Stimulated activated naive CD4-positive, alpha-beta T cell (primary cell): Measurements from ENCODE around the gene LDLRAD4.
A peak's percentile ranks its signal among the peaks of the same experiment; 100 is the strongest.

Experiments
- DNase-seq, 6 experiments: peaks; one replicate each; lab custom pipeline; 2025; lab: John Stamatoyannopoulos, UW

The LDLRAD4 gene

DNA sequence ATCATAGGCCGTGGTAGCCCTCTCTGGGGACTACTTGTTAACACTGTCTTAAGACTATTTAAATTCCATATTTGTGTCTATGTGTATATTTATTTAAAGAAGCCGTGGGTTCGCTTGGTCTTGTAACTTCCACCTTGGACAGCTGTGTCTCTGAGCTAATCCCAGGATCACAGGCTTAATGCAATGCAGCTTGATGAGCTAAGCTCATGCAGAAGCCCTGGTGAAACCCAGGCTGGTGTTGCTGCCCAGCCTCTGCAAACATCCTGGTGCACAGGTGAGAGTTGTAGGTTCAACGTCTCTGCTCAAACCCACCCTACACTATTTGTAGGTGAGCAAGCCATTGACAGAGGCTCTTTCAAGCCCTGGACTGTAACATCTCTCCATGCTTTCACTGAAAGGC, 296.0 kb downstream of the LDLRAD4 start:
- DNase-seq, result no peak

DNA sequence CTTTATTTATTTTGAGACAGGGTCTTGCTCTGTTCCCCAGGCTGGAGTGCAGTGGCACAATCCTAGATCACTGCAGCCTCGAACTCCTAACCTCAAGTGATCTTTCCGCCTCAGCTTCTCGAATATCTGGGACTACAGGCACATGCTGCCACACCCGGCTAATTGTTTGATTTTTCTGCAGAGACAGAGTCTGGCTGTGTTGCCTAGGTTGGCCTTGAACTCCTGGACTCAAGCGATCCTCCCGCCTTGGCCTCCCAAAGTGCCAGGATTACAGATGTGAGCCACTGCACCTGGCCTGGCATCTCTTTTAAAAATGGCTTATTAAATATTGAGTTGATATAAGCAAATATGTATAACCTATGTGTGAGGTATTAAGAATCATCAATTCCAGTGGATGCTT, 298.3 kb downstream of the LDLRAD4 start:
- DNase-seq, result no peak

DNA sequence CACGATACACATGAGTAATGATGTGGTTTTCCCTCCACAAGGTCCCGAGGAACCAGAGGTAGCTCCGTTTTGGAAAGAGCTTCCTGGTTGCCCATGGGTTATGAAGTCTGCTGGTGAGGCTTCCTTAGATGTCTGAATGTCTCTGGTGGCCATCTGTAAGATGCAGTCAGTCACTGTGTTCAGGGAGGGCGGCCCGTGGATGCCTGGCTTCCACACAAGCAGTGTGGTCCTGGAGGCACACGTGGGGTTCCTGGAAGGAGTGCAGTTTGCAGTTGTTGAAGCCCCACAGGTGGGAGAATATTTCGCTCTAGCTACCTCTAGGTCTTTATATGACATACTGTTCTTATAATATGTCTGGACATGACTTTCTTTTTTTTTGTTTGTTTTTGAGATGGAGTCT, 298.8 kb downstream of the LDLRAD4 start:
- no peak for DNase-seq

DNA sequence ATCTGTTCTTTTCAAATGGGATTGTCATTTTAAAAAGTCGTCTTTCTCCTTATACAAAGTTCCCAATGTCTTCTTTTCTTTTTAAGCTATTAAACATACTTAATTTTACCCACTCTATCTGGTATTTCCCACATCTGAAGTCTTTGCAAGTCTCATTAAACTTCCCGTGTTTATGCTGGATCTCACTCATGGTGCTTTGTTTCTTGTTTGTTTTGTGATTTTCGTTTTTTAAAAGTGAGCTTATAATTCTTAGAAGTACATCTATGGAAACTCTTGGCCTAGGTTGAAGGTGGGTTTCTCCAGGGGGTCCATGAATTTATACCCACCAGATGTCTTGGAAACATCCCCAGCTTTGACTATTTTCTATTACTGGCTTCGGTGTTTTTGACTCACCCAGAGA, 299.8 kb downstream of the LDLRAD4 start:
- no peak for DNase-seq

DNA sequence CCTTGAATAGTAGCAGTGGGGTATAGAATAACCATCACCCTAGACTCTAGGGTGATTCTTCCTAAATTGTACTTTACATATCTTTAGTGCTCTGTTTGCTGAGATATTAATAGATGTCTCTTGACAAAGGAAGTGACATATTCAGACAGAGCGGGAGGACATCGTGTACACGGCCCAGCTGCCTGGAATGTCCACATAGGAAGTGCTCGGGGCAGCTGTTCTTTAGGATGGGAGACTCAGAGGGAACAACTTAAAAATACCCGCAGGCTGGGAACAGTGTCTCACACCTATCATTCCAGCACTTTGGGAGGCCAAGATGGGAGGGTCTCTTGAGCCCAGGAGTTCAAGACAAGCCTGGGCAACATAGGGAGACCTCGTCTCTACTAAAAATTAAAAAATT, 301.7 kb downstream of the LDLRAD4 start:
- no peak for DNase-seq

DNA sequence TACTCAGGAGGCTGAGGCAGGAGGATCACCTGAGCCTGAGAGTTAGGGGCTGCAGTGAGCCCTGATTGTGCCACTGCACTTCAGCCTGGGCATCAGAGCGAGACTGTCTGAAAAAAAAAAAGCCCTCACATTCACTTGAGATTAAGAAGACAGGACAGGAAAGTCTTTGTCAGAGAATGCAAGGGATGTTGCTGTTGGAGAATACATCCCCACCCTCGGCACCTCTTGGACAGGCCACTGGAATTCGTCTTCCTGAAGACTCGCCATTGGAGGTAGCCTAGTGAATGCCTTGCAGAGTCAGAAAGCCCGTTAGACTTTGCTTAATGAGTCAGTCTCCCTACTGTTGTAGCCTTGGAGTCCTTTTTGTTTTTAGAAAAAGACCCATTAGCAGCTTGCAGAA, 302.2 kb downstream of the LDLRAD4 start:
- DNase-seq, result no peak

DNA sequence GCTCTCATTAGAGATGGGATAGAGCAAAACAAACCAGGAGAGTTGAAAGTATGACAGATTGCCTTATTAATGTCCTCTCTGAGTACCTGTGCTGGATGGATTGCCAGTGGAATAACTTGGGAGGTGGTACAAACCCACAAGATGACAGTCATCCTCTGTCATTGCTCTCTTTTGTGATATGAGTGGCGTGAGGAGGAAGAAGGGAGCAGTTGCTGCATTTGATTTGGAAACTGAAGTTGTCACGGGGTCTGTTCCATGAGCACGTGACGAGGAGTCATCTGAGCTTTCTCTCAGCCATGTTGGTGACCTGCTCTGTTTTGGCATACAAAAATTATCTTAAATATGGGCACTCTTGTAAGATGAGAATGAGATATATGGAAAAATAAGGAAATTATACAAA, 302.9 kb downstream of the LDLRAD4 start:
- DNase-seq, result no peak

DNA sequence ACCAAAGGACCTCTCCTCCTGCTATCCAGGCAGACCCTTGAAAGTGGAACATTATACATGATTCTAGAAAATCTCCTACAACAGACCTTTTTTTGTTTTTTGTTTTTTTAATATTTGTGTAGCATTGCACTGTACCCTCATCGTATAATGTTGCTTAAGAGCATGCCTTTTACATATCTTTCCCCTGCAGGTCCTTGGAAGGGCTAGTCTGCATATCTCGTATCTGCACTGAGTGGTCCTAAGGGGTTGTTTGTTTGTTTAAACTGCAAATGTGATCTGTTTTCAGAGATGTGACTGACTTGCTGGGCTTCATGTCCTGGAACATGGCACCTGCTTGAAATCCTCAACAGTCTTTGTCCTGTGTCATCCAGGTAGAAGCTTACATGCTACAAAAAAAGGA, 303.7 kb downstream of the LDLRAD4 start:
- DNase-seq, result no peak

DNA sequence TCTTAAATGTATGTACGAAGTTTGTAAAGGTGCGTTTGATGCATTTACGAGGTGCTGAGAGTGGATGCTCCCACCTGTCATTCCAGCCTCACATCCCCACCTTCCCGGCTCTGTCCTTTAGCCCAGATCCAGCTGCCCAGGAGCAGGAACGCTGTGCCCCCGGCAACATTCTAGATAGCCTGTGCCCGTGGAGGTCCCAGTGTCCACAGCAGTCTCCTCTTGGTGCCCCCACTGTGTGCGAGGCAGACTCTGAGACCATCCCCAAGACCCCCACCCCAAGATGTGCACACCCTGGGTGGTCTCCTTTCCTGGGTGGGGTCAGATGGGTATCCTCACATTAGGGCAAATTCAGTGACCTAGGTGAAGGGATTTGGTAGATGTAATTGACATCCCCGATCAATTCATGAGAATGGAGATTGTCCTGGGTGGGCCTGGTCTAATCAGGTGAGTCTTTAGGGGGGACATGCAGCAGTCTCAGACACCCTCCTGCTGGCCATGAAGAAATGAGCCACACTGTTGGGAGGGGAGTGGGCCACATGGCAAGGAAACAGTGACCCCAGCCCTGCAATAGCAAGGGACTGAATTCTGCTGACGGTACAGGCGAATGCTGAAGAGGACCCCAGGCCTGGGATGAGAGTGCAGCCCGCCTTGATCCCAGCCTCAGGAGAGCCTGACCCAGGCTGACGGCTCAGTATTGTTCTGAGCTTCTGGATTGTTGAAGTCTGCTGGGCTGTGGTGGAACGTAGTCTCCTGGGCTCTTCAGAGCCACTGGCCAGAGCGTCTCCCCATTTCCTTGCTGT, 304.5 kb downstream of the LDLRAD4 start:
- no peak for DNase-seq

DNA sequence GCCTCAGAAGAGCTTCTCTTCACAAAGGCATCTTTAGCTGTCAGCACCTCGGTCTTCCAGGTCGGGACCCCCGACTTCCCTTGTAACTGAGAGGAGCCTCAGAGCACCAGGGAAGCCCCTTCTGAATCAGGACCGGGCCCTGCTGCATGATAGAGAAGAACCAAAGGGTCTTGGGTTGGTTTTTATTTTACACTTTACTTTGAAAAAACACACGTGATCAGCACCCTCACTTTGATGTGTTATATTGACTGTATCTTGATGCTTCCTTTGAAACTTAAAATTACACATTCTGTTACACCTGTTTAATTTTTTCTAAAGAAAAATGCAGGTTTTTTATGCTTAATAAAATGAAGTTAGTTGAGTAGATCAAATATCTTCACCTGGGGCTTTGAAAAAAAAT, 305.5 kb downstream of the LDLRAD4 start:
- DNase-seq, result no peak

DNA sequence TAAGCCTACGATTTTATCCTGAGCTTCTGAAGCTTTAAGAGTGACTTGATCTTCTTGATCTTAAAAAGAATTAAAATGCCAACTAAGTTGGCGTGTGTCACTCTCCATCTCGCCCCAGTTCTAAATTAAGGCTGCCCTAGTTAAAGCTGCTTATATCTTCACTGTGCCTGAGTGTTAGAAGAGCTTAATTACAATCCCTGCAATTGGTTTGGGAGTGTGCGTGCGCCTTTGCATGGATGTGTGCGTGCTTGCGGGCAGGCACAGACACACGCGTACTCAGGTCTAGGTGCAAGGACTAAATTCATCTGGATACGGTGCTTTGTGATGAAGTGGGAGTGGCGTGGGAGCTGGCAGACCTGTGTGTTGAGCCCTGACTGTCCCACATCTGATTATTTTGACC, 306.3 kb downstream of the LDLRAD4 start:
- DNase-seq, result no peak

DNA sequence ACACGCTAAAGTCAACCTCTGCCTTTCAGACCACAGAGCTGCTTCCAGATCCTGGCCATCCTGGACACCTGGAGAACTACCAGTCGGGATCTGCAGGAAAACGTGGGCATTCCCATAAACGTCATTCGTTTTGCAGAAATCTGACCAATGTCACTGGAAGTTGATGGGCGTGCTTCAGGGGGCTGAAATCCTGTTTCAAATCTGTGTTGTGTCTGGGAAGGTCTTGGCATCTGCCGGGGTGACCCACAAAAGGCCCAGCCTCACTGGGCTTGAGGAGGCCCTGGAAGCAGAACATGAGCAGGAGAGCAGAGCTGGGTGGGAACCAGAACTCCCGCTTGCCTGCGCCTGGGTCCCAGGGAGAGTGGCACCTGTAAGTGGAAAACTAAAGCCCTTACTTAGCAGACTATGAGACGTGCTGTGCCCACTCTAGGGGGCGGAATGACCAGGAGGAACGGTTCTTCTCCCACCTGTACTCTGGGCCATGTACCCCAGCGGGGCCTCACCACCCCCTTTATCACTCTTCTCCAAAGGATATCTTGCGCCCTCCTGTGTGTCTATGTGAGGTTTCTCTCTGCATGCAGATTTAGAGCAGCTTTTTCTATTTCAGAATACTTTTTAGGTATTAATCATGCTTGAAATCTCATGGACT, 306.9 kb downstream of the LDLRAD4 start:
- no peak for DNase-seq

DNA sequence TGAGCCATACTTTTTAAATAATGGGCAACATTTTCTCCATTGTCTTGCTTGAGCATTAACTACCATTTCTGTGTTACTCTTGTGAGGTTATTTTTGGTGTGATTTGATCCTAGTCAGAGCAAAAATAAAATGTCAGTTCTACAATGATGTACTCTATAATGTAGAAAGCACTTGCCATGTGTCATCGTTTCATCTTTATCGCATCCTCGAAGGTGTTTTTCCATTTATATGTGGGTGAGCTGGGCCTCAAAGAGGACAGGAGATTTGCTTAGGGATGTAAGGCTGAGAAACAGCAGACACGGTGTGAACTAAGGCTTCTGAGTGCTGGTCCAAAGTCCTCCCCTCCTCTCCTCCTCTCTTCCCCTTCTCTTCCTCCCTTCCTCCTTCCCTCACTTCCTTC, 308.0 kb downstream of the LDLRAD4 start:
- no peak for DNase-seq

DNA sequence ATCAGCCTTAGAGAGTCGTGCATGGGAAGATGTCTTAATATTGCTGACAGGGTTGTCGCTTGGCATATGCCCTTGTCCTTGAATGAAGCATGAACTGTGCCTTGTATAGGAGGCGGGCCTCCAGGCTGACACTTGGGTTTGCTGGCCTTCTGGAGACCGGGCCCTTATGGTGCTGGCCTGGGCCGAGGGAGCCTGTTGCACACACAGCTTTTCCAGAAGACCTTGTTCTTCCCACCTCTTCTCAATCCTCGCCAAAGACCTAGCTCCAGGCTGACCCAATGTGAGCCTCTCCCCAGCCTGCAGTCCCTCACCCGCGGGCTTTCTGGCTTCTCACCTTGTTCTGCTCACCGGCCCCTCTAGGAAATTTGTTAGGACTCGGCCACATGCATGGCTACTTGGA, 308.7 kb downstream of the LDLRAD4 start:
- DNase-seq, result no peak

DNA sequence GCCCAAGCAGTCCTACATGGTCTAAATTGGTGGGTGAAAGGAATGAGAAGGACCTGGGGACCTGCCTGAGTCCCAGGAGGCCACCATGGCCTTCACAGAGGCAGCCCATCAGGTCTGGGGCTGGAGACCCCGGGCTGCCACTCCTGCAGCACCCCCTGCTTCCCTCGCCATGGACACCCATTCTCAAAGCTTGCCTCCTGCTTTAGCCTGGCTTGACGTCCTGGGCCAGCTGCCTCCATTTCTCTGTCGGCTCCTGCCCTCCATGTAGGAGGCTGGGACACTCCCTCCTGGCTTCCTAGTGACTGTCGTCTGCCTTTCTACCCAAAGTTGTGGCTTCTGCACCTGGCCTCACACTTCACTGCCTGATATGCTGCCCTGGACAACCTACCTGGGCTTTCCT, 309.2 kb downstream of the LDLRAD4 start:
- no peak for DNase-seq

DNA sequence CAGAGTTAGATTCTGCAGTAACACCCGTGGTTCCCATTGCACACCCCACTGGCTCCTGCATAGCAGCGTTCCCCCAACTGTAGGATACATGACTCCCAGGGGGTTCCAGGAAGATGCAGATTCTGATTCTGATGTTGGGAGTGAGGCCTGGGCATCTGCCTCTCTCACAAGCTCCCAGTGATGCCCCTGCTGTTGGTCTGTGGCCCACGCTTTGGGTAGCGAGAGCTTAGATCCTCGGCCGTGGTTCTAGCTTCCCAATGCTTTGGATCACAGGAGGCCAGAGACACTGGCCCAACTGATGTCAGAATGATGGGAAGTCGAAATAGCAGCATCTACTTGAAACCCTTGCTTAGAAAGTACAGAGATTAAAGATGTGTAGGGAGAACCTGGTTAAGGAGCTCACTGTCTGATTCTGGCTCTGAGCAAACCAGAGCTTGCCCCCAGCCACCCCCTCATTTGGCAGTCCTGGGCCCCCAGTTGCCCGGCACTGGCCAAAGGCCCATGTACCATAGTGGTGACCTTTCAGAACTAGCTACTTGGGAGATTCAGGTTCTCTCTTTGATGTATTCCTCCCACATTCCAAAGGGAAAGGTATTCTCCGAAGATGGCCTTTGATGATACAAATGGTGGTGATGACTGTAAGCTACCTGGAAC, 310.3 kb downstream of the LDLRAD4 start:
- no peak for DNase-seq

DNA sequence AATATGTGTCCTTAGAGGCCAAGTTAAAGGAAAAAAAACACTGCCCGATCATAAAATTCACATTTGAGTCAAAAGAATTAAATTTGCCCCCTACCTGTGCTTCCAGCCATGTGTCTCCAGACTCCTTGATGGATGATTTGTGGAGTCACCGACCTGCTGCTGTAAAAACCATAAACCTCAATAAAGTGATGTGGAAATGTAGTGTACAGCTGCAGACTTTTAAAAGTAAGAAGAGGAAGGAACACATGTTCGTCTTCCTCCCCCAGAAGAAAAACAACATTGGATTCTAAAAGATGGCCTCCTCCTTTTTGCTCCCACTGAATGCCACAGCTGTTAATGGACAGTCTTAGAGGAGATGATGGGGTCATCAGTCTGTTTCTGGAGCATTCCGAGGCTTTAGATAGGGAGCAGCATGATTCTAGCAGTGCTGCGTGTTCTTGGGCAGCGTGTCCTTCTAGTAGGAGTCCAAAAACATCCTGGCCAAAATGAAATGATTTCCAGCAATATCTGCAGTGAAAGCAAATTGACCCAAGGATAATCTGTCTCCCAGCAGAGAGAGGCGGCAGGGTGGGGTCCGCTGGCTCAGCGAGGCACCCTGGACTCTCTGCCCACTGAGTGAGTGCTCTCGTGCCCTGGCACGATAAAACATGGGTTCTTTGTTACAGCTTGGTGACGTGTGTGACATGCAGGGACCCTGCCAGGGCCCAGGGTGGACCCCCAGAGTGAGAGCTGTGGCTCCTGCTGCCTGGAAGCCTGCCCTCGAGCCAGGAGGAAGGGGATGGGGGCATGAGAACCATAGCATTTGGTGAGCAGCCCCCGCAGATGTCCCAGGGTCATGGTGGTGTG, 311.7 kb downstream of the LDLRAD4 start:
- DNase-seq, result no peak

DNA sequence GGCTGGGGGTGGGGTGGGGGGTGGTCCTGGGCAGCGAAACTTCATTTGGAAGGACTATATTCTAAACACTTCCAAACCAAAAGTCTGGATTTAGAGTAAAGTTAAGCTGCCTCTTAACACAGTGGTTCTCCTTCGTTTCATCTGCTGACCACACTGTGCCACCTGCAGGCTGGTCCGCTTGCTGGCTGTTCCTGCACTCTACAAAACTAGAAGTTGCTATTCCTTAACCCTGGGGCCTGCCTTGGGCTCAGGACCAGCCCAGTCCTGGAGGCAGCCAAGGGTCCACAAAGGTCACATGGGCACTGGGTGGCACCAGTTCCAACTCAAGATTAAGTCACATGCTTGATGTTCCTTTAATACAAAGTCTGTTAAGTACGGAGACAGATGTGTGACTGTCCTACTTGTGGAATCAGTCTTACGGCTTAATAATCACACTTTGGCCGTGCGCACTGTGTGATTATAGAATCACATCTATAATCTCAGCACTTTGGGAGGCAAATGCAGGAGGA, 312.4 kb downstream of the LDLRAD4 start:
- DNase-seq, result peak in 2 of 6 experiments; percentile 3 to 12

DNA sequence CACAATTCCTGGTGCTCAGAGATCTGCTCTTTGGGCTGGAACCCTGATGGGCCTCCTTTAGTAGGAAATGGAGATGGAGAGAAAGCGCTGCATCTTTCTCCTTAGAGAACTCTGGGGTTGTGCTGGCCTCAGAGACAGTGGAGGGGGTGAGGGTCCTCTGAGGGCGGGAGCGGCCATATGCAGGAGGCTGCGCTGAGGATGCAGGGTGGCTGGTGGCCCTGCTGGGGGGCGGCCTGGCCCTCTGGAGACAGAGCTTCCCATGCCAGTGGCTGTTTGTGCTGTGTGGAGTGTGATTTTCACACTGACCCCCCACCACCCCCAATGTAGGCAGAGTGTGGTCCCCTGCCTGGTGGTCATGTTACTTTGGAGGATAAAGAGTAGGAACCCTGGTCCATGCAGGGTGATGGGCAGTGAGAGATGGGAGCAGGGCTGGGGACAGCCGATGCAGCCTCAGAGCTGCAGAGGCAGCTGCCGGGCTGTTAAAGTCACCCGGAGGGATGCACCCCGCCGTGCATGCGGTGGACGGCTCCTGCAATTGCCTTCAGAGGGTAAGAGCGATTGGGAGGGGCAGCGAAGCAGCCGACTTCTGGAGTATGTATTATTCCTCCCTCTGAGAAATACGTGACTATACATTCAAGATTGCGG, 313.2 kb downstream of the LDLRAD4 start:
- DNase-seq, result no peak

DNA sequence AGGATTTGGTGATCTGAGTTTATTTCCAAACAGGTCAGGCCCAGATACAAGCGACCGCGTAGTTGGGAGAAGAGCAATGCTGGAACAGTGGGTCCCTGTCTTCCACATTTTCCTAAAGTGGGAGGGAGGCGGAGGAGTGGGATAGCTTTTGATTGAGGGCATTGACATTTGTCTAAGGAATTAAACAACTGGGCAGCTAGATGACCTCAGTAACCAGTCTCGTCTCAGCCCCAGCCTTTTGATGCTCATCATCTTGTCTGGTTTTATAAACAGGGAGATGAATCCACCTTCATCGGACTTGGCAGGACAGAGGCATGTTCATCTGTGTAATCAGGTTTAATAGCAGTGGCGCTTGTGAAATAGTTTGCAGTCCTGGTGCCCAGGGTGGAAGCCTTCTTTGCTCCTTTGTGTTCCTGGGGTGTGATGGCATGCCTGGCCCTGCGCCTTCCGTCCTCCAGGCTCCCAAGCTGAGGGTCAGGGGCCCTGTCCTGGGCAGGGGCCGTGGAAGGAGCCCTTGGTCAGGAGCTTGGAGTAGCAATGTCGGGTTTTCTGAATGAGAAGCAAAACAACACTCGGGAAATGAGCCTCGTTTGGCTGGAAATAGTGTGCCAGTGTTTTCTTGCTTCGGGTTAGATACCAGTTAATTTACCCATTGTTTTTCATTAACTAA, 314.0 kb downstream of the LDLRAD4 start:
- DNase-seq, result no peak

DNA sequence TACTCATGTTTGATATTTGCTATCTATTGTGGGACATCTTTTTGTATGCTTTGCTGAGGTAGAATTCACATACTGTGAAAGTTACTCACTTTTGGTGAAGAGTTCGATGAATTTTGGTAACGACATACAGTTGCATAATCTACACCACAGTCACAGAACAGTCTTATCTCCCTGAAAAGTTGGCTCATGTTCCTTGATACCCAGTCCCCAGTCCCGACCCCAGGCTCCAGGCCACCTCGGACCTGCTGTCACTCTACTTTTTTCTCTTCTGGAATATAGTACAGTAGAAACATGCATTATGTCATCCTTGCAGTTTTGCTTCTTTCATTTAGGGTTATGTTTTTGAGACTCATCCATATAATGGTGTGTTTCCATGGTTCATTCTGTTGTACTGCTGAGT, 316.1 kb downstream of the LDLRAD4 start:
- no peak for DNase-seq
